ENCODE results near the gene ZSWIM4.

The ZSWIM4 gene

GRCh38 chr19:13880059-13881043 is 85.1 kb downstream of the ZSWIM4 start:
- peak; percentile 97 to 98 for DNase-seq

GRCh38 chr19:13881251-13881691 is 86.0 kb downstream of the ZSWIM4 start:
- DNase-seq, result peak; percentile 25 to 31

All from CD4-positive, alpha-beta T cell treated with Interleukin-1 beta for 1 hour (primary cell).